A549 (cell line): ENCODE measurements around the gene RUNDC3A. TPM values are rescaled to one million over a fixed set of nuclear protein-coding genes. Genes with fewer than 3 reads are reported as not detected.

Experiments used
- ATAC-seq, 2 experiments: fragments of 200-7000 bp in 1 of 2; fragments of >200 bp in 1 of 2; cut with Nextera tagmentation in 1 of 2; cut with Tn5 transposase in 1 of 2; 3 replicates each; pipeline versions ENCODE4 v1.8.0 to v1.9.1; 2018 to 2020; ENCODE audit warnings: mild to moderate bottlenecking in 1 of 2, moderate library complexity in 1 of 2
- CTCF ChIA-PET: fragments of 300-600 bp; sonication (Branson Sonifier 250); formaldehyde crosslinking; extraction: SDS; loops from one replicate; lab custom pipeline; 2021; ENCODE audit warnings: antibody characterized with exemption, inconsistent platforms; lab: Yijun Ruan, JAX
- POLR2A ChIA-PET: fragments of 350-600 bp; formaldehyde crosslinking; extraction: SDS; loops from one replicate; lab custom pipeline; 2021; ENCODE audit warnings: antibody characterized with exemption, inconsistent platforms; lab: Yijun Ruan, JAX
- DNase-seq, 2 experiments: peaks; one replicate each; pipeline versions ENCODE4 v3.0.0 to v3.0.0-alpha.2; 2011 to 2016; ENCODE audit warnings: low read depth in 1 of 2, low spot score in 1 of 2
- FAIRE-seq: peaks from 2 replicates; lab custom pipeline; 2011; peaks lifted over from hg19 to GRCh38; lab: Jason Lieb, UNC
- H3K27ac ChIP-seq, 2 experiments: fragments of >200 bp; sonication (Bioruptor Twin); formaldehyde crosslinking; 3 replicates each; pipeline ENCODE4 v1.5.1; 2016 to 2017
- H3K4me1 ChIP-seq: fragments of >200 bp; sonication (Bioruptor Twin); formaldehyde crosslinking; 3 replicates; pipeline ENCODE4 v1.6.1; 2016
- H3K4me2 ChIP-seq: fragments of >200 bp; sonication (Bioruptor Twin); formaldehyde crosslinking; 3 replicates; pipeline ENCODE4 v1.6.1; 2016
- H3K4me3 ChIP-seq: fragments of >200 bp; sonication (Bioruptor Twin); formaldehyde crosslinking; 3 replicates; pipeline ENCODE4 v1.5.1; 2016
- H3K9me3 ChIP-seq: fragments of >200 bp; sonication (Bioruptor Twin); formaldehyde crosslinking; 3 replicates; pipeline ENCODE4 v1.6.1; 2016
- BCL3 ChIP-seq: fragments of >200 bp; sonication (Bioruptor Twin); formaldehyde crosslinking; IDR thresholded peaks from 3 replicates; pipeline ENCODE4 v1.6.1; 2016
- CHD4 ChIP-seq: fragments of 200-600 bp; sonication (generic); IDR thresholded peaks from 2 replicates; pipeline ENCODE4 v1.6.1; 2016; ENCODE audit warnings: antibody characterized with exemption, mild to moderate bottlenecking, borderline replicate concordance
- FOSB ChIP-seq: fragments of 250-450 bp; sonication (Bioruptor Pico); IDR thresholded peaks from 2 replicates; pipeline ENCODE4 v1.5.0; 2020; ENCODE audit warnings: mild to moderate bottlenecking, moderate library complexity
- FOXS1 ChIP-seq: fragments of 250-450 bp; sonication (Bioruptor Pico); IDR thresholded peaks from 2 replicates; pipeline ENCODE4 v1.5.0; 2020; ENCODE audit warnings: mild to moderate bottlenecking, moderate library complexity
- HDAC2 ChIP-seq: fragments of 200-600 bp; sonication (generic); IDR thresholded peaks from 2 replicates; pipeline ENCODE4 v1.6.1; 2016
- HES2 ChIP-seq: fragments of >200 bp; sonication (Bioruptor Twin); formaldehyde crosslinking; IDR thresholded peaks from 2 replicates; pipeline ENCODE4 v1.6.1; 2016
- HOXB5 ChIP-seq: fragments of 250-450 bp; sonication (Bioruptor Pico); IDR thresholded peaks from 2 replicates; pipeline ENCODE4 v1.5.0; 2020; ENCODE audit warnings: mild to moderate bottlenecking, moderate library complexity
- MAX ChIP-seq: IDR thresholded peaks from 2 replicates; pipeline ENCODE4 v1.6.1; 2012
- MAZ ChIP-seq: fragments of 150-350 bp; IDR thresholded peaks from 2 replicates; pipeline ENCODE4 v1.6.1; 2014; ENCODE audit warnings: antibody characterized with exemption, low read depth, low read length, borderline replicate concordance
- NPAS2 ChIP-seq: fragments of 250-450 bp; sonication (Bioruptor Pico); IDR thresholded peaks from 2 replicates; pipeline ENCODE4 v1.8.0; 2022; ENCODE audit warnings: mild to moderate bottlenecking, moderate library complexity, borderline replicate concordance
- NR3C1 ChIP-seq: fragments of >200 bp; sonication (Bioruptor Twin); formaldehyde crosslinking; IDR thresholded peaks from 3 replicates; pipeline ENCODE4 v1.6.1; 2017
- PHF8 ChIP-seq: fragments of 200-600 bp; sonication (generic); IDR thresholded peaks from 2 replicates; pipeline ENCODE4 v1.6.1; 2016; ENCODE audit warnings: low read depth, mild to moderate bottlenecking, antibody characterized with exemption, moderate library complexity, borderline replicate concordance
- RCOR1 ChIP-seq: fragments of 150-350 bp; IDR thresholded peaks from 2 replicates; pipeline ENCODE4 v1.6.1; 2014; ENCODE audit warnings: antibody characterized with exemption, low read length, low read depth
- REST ChIP-seq: fragments of 200-600 bp; sonication (generic); IDR thresholded peaks from 2 replicates; pipeline ENCODE4 v1.6.1; 2016; ENCODE audit warnings: antibody characterized with exemption, mild to moderate bottlenecking, moderate library complexity
- SREBF2 ChIP-seq: fragments of 450-650 bp; IDR thresholded peaks from 2 replicates; pipeline ENCODE4 v1.6.1; 2014; ENCODE audit warnings: mild to moderate bottlenecking, moderate library complexity
- ZFP36 ChIP-seq: fragments of 450-650 bp; IDR thresholded peaks from 2 replicates; pipeline ENCODE4 v1.6.1; 2014; ENCODE audit warnings: borderline replicate concordance; ENCODE audit not compliant: partially characterized antibody
- ZNF302 ChIP-seq: fragments of 250-450 bp; sonication (Bioruptor Pico); IDR thresholded peaks from 2 replicates; pipeline ENCODE4 v1.9.0; 2021; ENCODE audit warnings: inconsistent platforms, mild to moderate bottlenecking, moderate library complexity
- WGBS: methylation state at CpG from one replicate; pipeline ENCODE4 v1.1.6; 2017; ENCODE audit errors: missing lambda C conversion rate; 5-methylcytosine and 5-hydroxymethylcytosine counted together
- polyA plus RNA-seq, 4 experiments: library from polyadenylated mRNA; depleted of rRNA in 3 of 4; stranded (reverse); fragments of >200 nt; fragmentation: RNase III in 1 of 4; extraction: RNeasy Plus Mini Kit Qiagen cat#74134 plus additional on column Dnase treatment in 1 of 4; gene quantifications; 2 replicates in 3 of 4; 3 replicates in 1 of 4; pipeline ENCODE4 v1.2.3, GENCODE V29; 2011 to 2017

Gene RUNDC3A
- polyA plus RNA-seq, 2 of the 4 experiments (the other 2 are of a cell fraction) = 0.45 to 0.48 TPM

GRCh38 chr17:44355642-44356099 lies 47.3 kb downstream of the RUNDC3A start:
- CTCF ChIA-PET = interaction anchor here (0.6 to 17.9 kb wide), 6 partner anchors 7 to 281 kb away, joined by 3 to 327 read pairs (median 26); partner anchors contain the start of genes FAM171A2 and GRN
- H3K4me2 ChIP-seq = no peak overlapping the region
- no peaks in the 10 kb centered on the region for H3K9me3 ChIP-seq
- no peak for TF ChIP-seq NR3C1
- TF ChIP-seq CHD4 = no peak
- TF ChIP-seq NPAS2 (CRISPR knock-in tag) = no peak
- TF ChIP-seq ZNF302 (CRISPR knock-in tag) = no peak
- no peak for TF ChIP-seq RCOR1
- DNase-seq (no peak), ATAC-seq (no peak), FAIRE-seq (no peak)
- POLR2A ChIA-PET = no interaction called here
- no peaks in the 10 kb centered on the region for H3K4me1 ChIP-seq
- no peak overlapping the region for H3K27ac ChIP-seq
- no peak overlapping the region for H3K4me3 ChIP-seq
- 86% methylated on average over 17 of the region's 17 CpGs for WGBS

GRCh38 chr17:44356241-44356640 lies 47.8 kb downstream of the RUNDC3A start:
- ChIA-PET POLR2A (no interaction called here), CTCF (interaction anchor here (0.9 to 17.9 kb wide), 6 partner anchors 6 to 281 kb away, joined by 3 to 327 read pairs (median 26); partner anchors contain the start of genes FAM171A2 and GRN)
- DNase-seq (no peak), FAIRE-seq (no peak), ATAC-seq (peak; percentile 10 to 11; a peak in 1 of 6 replicates)
- Histone ChIP-seq H3K9me3 (no peaks in the 10 kb centered on the region), H3K27ac (no peak overlapping the region), H3K4me3 (no peak overlapping the region), H3K4me2 (no peak overlapping the region), H3K4me1 (peaks cover 5% of the 10 kb centered on the region; the same call in 2 of the 3 replicates)
- TF ChIP-seq HOXB5 (no peak), BCL3 (no peak), RCOR1 (no peak), MAZ (no peak), MAX (no peak), NR3C1 (no peak), HDAC2 (no peak), NPAS2 (CRISPR knock-in tag) (no peak), SREBF2 (no peak), PHF8 (no peak), REST (no peak), FOSB (no peak), ZFP36 (no peak), FOXS1 (CRISPR knock-in tag) (no peak), HES2 (no peak)
- WGBS = 85% methylated on average over 11 of the region's 11 CpGs

GRCh38 chr17:44358066-44358465 lies 49.7 kb downstream of the RUNDC3A start:
- Histone ChIP-seq H3K4me3 (no peak overlapping the region), H3K27ac (no peak overlapping the region), H3K4me2 (no peak overlapping the region), H3K9me3 (no peaks in the 10 kb centered on the region), H3K4me1 (peaks cover 20% of the 10 kb centered on the region)
- ChIA-PET CTCF (interaction anchor here (2.2 to 11.1 kb wide), 7 partner anchors 6 to 165 kb away, joined by 11 to 179 read pairs (median 17); partner anchors contain the start of gene GRN), POLR2A (no interaction called here)
- WGBS = 80% methylated on average over 9 of the region's 9 CpGs
- no peak for TF ChIP-seq ZFP36
- no peak for DNase-seq
- ATAC-seq = no peak
- FAIRE-seq = no peak
